NCI-H82 treated with DMSO at 0.1 percent for 48 hours (cell line): ENCODE results near the gene EPS8L1.

Experiments
- DNase-seq: peaks from one replicate; lab custom pipeline; 2025; ENCODE audit not compliant: unreplicated experiment; lab: John Stamatoyannopoulos, UW

EPS8L1 gene

GRCh38 chr19:55114566-55115145 is 39.0 kb downstream of the EPS8L1 start:
- DNase-seq: no peak

DNA sequence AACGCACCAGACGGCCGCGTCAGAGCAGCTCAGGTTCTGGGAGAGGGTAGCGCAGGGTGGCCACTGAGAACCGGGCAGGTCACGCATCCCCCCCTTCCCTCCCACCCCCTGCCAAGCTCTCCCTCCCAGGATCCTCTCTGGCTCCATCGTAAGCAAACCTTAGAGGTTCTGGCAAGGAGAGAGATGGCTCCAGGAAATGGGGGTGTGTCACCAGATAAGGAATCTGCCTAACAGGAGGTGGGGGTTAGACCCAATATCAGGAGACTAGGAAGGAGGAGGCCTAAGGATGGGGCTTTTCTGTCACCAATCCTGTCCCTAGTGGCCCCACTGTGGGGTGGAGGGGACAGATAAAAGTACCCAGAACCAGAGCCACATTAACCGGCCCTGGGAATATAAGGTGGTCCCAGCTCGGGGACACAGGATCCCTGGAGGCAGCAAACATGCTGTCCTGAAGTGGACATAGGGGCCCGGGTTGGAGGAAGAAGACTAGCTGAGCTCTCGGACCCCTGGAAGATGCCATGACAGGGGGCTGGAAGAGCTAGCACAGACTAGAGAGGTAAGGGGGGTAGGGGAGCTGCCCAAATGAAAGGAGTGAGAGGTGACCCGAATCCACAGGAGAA is 39.9 kb downstream of the EPS8L1 start:
- no peak for DNase-seq

GRCh38 chr19:55116232-55116858 is 40.7 kb downstream of the EPS8L1 start:
- no peak for DNase-seq

DNA sequence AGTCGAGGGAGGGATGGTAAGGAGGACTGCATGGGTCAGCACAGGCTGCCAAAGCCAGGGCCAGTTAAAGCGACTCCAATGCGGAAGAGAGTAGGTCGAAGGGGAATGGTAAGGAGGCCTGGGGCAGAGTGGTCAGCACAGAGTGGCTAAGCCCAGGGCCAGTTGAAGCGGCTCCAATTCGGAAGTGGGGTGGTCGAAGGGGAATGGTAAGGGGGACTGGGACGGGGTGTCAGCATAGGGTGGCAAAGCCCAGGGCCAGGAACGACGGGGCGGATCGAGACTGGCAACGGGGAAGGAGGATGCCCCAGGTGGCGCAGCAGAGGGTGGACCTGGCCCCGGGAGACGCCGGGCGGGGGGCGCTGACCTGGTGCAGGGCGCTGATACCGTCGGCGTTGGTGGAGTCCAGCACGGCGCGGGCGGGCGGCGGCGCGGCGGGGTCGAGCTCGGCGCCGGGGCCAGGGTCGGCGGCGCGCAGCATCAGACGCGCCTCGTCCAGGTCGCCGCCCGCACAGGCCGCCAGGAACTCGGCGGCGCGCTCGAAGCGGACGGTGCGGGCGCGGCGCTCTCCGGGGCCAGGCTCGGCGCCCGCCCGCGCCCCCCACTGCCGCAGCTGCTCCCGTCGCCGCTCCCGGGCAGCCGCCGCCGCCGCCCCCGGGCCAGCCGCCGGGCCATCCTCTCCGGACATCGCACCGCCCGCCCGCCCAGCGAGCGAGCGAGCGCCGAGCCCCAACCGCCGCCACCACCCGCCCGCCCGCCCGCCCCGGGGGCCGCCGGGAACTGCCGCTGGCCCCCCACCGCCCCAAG is 41.4 kb downstream of the EPS8L1 start, which contains the start of gene PPP1R12C:
Gene PPP1R12C (minus strand): TSS at position 779 of the 804 bp plus-strand sequence. CDS start 94 bp downstream, at position 685.
- no peak for DNase-seq

DNA sequence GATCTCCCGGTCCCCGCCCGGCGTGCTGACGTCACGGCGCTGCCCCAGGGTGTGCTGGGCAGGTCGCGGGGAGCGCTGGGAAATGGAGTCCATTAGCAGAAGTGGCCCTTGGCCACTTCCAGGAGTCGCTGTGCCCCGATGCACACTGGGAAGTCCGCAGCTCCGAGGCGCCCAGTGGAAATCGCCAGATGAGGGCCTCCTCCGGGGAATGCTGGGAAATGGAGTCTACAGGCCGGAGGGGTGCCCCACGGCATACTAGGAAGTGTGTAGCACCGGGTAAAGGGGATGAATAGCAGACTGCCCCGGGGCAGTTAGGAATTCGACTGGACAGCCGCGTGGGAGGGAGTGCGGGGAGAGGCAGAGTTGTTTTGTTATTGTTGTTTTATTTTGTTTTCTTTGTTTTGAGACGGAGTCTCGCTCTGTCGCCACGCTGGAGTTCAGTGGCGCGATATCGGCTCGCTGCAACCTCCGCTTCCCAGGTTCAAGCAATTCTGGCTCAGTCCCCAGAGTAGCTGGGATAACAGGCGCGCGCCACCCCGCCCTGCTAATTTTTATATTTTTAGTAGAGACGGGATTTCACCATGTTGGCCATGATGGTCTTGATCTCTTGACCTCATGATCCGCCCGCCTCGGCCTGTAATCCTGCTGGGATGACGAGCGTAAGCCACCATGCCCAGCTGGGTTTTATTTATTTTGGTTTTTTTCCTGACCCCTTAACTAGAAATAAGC is 42.2 kb downstream of the EPS8L1 start:
- peak; percentile 96 for DNase-seq

DNA sequence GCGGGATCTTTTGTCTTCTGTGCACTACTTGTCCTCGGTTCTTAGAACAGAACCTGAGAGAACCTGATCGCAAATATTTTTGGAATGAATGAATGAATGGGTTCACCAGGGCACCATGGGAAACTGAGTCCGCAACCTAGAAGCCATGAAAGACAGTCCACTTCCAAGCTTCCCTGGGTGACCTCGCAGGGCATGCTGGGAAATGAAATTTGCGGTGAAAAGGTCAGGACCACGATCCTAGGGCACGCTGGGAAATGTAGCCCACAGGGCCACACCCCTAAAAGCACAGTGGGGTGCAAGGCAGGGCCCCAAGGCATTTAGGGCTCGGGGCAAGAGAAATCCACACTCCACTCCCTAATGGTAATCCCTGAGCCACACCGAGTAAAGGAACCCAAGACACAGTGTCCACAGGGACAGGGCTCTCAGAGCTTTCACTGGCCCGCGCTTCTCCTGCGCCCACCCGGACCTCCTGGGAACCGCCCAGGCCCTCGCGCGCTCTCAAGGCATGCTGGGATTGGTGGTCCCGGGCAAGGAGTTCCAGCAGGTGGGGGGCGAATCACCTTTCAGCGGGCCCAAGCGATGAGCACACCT is 42.8 kb downstream of the EPS8L1 start:
- DNase-seq: no peak

GRCh38 chr19:55119053-55119452 is 43.4 kb downstream of the EPS8L1 start:
- DNase-seq: no peak

- no peak for DNase-seq
Observed at GRCh38 chr19:55131421-55131820, 55.8 kb downstream of the EPS8L1 start.

- DNase-seq: no peak
Observed at GRCh38 chr19:55132453-55133129, 56.9 kb downstream of the EPS8L1 start.

GRCh38 chr19:55133639-55134444 is 58.2 kb downstream of the EPS8L1 start:
- no peak for DNase-seq

DNA sequence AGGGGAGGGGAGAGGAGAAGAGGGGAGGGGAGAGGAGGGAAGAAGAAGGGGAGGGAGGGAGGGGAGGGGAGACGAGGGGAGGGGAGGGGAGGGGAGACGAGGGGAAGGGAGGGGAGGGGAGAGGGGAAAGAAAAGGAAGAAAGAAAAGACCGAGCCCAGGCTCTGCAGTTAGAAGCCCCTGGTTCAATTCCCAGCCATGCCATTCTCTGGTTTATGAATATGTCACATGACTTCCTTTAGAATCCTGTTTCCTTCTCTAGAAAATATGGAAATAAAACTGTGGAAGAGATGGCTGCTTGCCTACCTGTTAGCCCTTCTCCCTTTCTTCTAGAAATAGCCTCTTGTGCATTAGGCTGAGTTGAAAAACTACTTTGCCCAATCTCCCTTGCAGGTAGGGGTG is 59.1 kb downstream of the EPS8L1 start:
- DNase-seq: no peak

GRCh38 chr19:55136399-55137102 is 60.9 kb downstream of the EPS8L1 start:
- DNase-seq: no peak
